ENCODE data around the gene TMEM238. TPM values are rescaled to one million over a fixed set of nuclear protein-coding genes. Genes with fewer than 3 reads are reported as not detected.

Gene TMEM238
- total and polyA plus RNA-seq, 2 donors (not counting 3 experiments of a cell fraction or from before 2014, with no cell fraction given) = 0.18 to 0.35 TPM

DNA sequence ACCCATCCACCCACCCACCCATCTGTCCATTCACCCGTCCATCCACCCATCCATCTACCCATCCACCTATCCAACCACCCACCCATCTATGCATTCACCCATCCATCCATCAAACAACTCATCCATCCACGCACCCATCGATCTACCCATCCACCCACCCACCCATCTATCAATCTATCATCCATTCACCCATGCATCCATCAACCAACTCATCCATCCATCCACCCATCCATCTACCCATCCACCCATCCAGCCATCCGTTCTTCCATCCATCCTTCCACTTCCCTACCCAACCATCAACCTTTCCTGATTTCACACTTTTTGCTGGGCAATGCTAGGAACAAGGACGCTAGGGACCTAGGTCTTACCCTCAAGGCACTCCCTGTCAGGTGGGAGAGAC is 2.1 kb downstream of the TMEM238 start:
- no peak for FAIRE-seq
- Histone ChIP-seq H3K79me2 (ENCODE audit: control insufficient read depth, insufficient read depth, low read length) (peaks cover 12% of the 10 kb centered on the region), H3K4me3 (replicated peaks in 1 of 3; ENCODE audit: insufficient read depth in 1 of 3, low read depth in 1 of 3, low read length in 3 of 3) (no peak overlapping the region), H3K36me3 (ENCODE audit: control insufficient read depth in 2 of 2, extremely low read depth in 1 of 2, insufficient read depth in 2 of 2, low read length in 2 of 2) (peaks cover 0 to 3% of the 10 kb centered on the region in 2 experiments), H3K9ac (replicated peaks; ENCODE audit: extremely low read depth, insufficient read depth, low read length) (no peak overlapping the region), H3K9me1 (replicated peaks; ENCODE audit: control insufficient read depth, extremely low read depth, insufficient read depth, low read length) (no peaks in the 10 kb centered on the region), H2AFZ (ENCODE audit: low read depth, low read length) (no peak overlapping the region), H3K9me3 (replicated peaks; ENCODE audit: control insufficient read depth, insufficient read depth, low read length) (no peaks in the 10 kb centered on the region), H3K4me1 (ENCODE audit: control insufficient read depth, extremely low read depth, insufficient read depth, low read length) (peaks cover 15% of the 10 kb centered on the region), H3K4me2 (ENCODE audit: insufficient read depth, low read length) (no peak overlapping the region), H4K20me1 (replicated peaks; ENCODE audit: control insufficient read depth, extremely low read depth, insufficient read depth, low read length) (peaks cover 3% of the 10 kb centered on the region), H3K27ac (ENCODE audit: insufficient read depth, low read depth, low read length) (no peak overlapping the region), H3K27me3 (ENCODE audit: control insufficient read depth in 2 of 2, insufficient read depth in 2 of 2, low read length in 2 of 2) (peaks cover 7 to 8% of the 10 kb centered on the region in 2 experiments)
- dilution Hi-C loops (cut with MboI; ENCODE audit: extremely low pct_ligation_motif_present, low sequenced_read_pairs) (no loop called here), intact Hi-C loops (cut with micrococcal nuclease) (loop anchor here (10.0 kb wide), 2 partner anchors 223 to 237 kb away; partner anchors contain the start of genes TNNT1, ZNF524 and ZNF865)
- no TSS peak for BruUV-seq (replicated peaks)
- ChIA-PET CTCF (no interaction called here), POLR2A (no interaction called here)
- no peak for DNase-seq (ENCODE audit: low read depth, low spot score)
- TF ChIP-seq, protein P1, sequence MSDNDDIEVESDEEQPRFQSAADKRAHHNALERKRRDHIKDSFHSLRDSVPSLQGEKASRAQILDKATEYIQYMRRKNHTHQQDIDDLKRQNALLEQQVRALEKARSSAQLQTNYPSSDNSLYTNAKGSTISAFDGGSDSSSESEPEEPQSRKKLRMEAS (IDR thresholded peaks at IDR 0.05; ENCODE audit: insufficient read depth, insufficient read length) = no peak
- TF ChIP-seq JUN (IDR thresholded peaks at IDR 0.05; ENCODE audit: borderline replicate concordance, insufficient read depth, insufficient read length, low read depth) = no peak
- TF ChIP-seq POLR2AphosphoS5 (IDR thresholded peaks at IDR 0.05; ENCODE audit: insufficient read depth, low read depth, low read length) = no peak
- no peak for TF ChIP-seq FOS (IDR thresholded peaks at IDR 0.05; ENCODE audit: borderline replicate concordance, insufficient read depth, low read length)
- no peak for TF ChIP-seq GATA2 (IDR thresholded peaks at IDR 0.05; ENCODE audit: insufficient read depth, insufficient read length, low read depth, low read length)
- TF ChIP-seq, protein P2, sequence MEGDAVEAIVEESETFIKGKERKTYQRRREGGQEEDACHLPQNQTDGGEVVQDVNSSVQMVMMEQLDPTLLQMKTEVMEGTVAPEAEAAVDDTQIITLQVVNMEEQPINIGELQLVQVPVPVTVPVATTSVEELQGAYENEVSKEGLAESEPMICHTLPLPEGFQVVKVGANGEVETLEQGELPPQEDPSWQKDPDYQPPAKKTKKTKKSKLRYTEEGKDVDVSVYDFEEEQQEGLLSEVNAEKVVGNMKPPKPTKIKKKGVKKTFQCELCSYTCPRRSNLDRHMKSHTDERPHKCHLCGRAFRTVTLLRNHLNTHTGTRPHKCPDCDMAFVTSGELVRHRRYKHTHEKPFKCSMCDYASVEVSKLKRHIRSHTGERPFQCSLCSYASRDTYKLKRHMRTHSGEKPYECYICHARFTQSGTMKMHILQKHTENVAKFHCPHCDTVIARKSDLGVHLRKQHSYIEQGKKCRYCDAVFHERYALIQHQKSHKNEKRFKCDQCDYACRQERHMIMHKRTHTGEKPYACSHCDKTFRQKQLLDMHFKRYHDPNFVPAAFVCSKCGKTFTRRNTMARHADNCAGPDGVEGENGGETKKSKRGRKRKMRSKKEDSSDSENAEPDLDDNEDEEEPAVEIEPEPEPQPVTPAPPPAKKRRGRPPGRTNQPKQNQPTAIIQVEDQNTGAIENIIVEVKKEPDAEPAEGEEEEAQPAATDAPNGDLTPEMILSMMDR (IDR thresholded peaks at IDR 0.05; ENCODE audit: extremely low read depth in 1 of 2, insufficient read depth in 1 of 2, low read depth in 1 of 2, low read length in 2 of 2) = no peak
- TF ChIP-seq EZH2 (IDR thresholded peaks at IDR 0.05; ENCODE audit: borderline replicate concordance, low read depth, low read length, severe bottlenecking) = no peak
- no peak for TF ChIP-seq MYC (IDR thresholded peaks at IDR 0.05; ENCODE audit: low read depth, low read length)
- no peak for TF ChIP-seq POLR2A (IDR thresholded peaks at IDR 0.05; ENCODE audit: low read depth, low read length)
